ENCODE results near the gene MYH14. TPM values are rescaled to one million over a fixed set of nuclear protein-coding genes. Genes with fewer than 3 reads are reported as not detected.

Gene MYH14
- total and polyA plus RNA-seq, 2 of the 8 experiments (the other 6 are each of a cell fraction or from before 2014, with no cell fraction given), result 17.3 to 28.6 TPM

- Histone ChIP-seq H2BK12ac (ENCODE audit: low read depth, low read length) (no peak overlapping the region; the same call in 1 of the 2 replicates), H2BK120ac (replicated peaks; ENCODE audit: low read depth, low read length) (no peak overlapping the region), H3K23ac (ENCODE audit: insufficient read length) (no peak overlapping the region), H4K5ac (ENCODE audit: insufficient read length, low read depth, low read length) (no peak overlapping the region), H3K4ac (replicated peaks; ENCODE audit: insufficient read length, low read depth, low read length) (no peak overlapping the region), H2BK20ac (ENCODE audit: low read length) (no peak overlapping the region), H3K14ac (ENCODE audit: insufficient read length) (no peak overlapping the region), H3K18ac (ENCODE audit: extremely low read depth, low read length) (no peak overlapping the region), H3K9me3 (ENCODE audit: insufficient read depth in 2 of 2, low read depth in 1 of 2, low read length in 1 of 2) (peaks cover 17 to 18% of the 10 kb centered on the region in 2 experiments), H3K79me1 (ENCODE audit: low read depth, low read length) (no peaks in the 10 kb centered on the region), H4K91ac (replicated peaks; ENCODE audit: insufficient read length, low read length) (no peak overlapping the region), H2BK15ac (ENCODE audit: low read length) (no peak overlapping the region), H3K27me3 (replicated peaks in 1 of 4; ENCODE audit: control insufficient read depth in 3 of 4, extremely low read depth in 1 of 4, insufficient read depth in 3 of 4, low read length in 3 of 4) (no peaks in the 10 kb centered on the region), H3K4me1 (replicated peaks in 1 of 4; ENCODE audit: control insufficient read depth in 3 of 4, insufficient read depth in 4 of 4, low read length in 3 of 4) (peaks cover 0 to 3% (median 0%) of the 10 kb centered on the region in 4 experiments; a peak in 1 of 7 replicates), H2AFZ (ENCODE audit: low read length) (no peak overlapping the region), H2AK5ac (ENCODE audit: low read depth, low read length) (no peak overlapping the region), H2BK5ac (ENCODE audit: low read depth, low read length) (no peak overlapping the region), H3K9ac (replicated peaks in 1 of 4; ENCODE audit: extremely low read depth in 1 of 4, low read depth in 3 of 4, low read length in 3 of 4) (no peak overlapping the region), H4K8ac (ENCODE audit: extremely low read depth, insufficient read depth, low read length) (no peak overlapping the region), H3K36me3 (ENCODE audit: control insufficient read depth in 2 of 4, insufficient read depth in 4 of 4, low read length in 3 of 4) (peaks cover 2 to 27% (median 14%) of the 10 kb centered on the region in 4 experiments; a peak in 7 of 8 replicates), H3K56ac (replicated peaks; ENCODE audit: insufficient read length, low read depth, low read length) (no peak overlapping the region), H3K79me2 (ENCODE audit: control insufficient read depth in 1 of 2, insufficient read depth in 2 of 2, low read length in 2 of 2) (no peaks in the 10 kb centered on the region), H3K4me2 (ENCODE audit: insufficient read depth in 1 of 2, low read depth in 2 of 2, low read length in 2 of 2) (no peak overlapping the region), H3K27ac (ENCODE audit: low read depth, low read length) (no peak overlapping the region), H3K23me2 (ENCODE audit: low read depth, low read length) (no peaks in the 10 kb centered on the region), H4K20me1 (replicated peaks in 1 of 2; ENCODE audit: control insufficient read depth in 1 of 2, insufficient read depth in 2 of 2, low read length in 2 of 2) (no peaks in the 10 kb centered on the region), H3K4me3 (ENCODE audit: extremely low read depth in 1 of 4, insufficient read depth in 2 of 4, low read depth in 3 of 4, low read length in 4 of 4) (no peak overlapping the region)
- DNase-seq (ENCODE audit: low read depth in 1 of 2, low spot score in 2 of 2), result no peak
- FAIRE-seq, result no peak
- ChIA-PET CTCF (ENCODE audit: partially characterized antibody) (interaction anchor here (0.7 to 23.5 kb wide), 7 partner anchors 3 to 77 kb away, joined by 3 to 397 read pairs (median 3); no protein-coding TSS in a partner anchor), POLR2A (ENCODE audit: partially characterized antibody) (interaction anchor here (0.6 kb wide), 2 partner anchors 77 to 363 kb away, joined by 3 read pairs; no protein-coding TSS in a partner anchor)
- 82% methylated on average over 16 of the region's 16 CpGs; no CpG with 5 or more reads in 1 of the 2 experiments for WGBS, 2 experiments (ENCODE audit: extremely low coverage in 1 of 2, insufficient coverage in 1 of 2, insufficient read length in 1 of 2, insufficient replicate concordance in 2 of 2, low coverage in 1 of 2, low lambda C conversion rate in 2 of 2, missing lambda C conversion rate in 1 of 2)
- no peak for TF ChIP-seq TBP (IDR thresholded peaks at IDR 0.05; ENCODE audit: low read depth, low read length)
- TF ChIP-seq EZH2 (IDR thresholded peaks at IDR 0.05; ENCODE audit: low read depth, low read length, severe bottlenecking), result no peak
- no peak for TF ChIP-seq HDAC2 (IDR thresholded peaks at IDR 0.05; ENCODE audit: borderline replicate concordance in 1 of 2, low read depth in 2 of 2, low read length in 2 of 2)
- TF ChIP-seq, protein P1, sequence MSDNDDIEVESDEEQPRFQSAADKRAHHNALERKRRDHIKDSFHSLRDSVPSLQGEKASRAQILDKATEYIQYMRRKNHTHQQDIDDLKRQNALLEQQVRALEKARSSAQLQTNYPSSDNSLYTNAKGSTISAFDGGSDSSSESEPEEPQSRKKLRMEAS (IDR thresholded peaks at IDR 0.05), result no peak
- no peak for TF ChIP-seq CBX5 (IDR thresholded peaks at IDR 0.05; ENCODE audit: low read depth, low read length)
- no peak for TF ChIP-seq RFX5 (IDR thresholded peaks at IDR 0.05; ENCODE audit: borderline replicate concordance, low read depth, low read length)
- TF ChIP-seq CHD1 (IDR thresholded peaks at IDR 0.05; ENCODE audit: low read depth, low read length), result no peak
- no peak for TF ChIP-seq SP1 (IDR thresholded peaks at IDR 0.05; ENCODE audit: low read depth, low read length)
- no peak for TF ChIP-seq BACH1 (IDR thresholded peaks at IDR 0.05; ENCODE audit: low read length)
- TF ChIP-seq TAF1 (IDR thresholded peaks at IDR 0.05; ENCODE audit: low read depth, low read length), result no peak
- TF ChIP-seq EGR1 (IDR thresholded peaks at IDR 0.05; ENCODE audit: borderline replicate concordance, low read depth, low read length), result no peak
- TF ChIP-seq, protein P2, sequence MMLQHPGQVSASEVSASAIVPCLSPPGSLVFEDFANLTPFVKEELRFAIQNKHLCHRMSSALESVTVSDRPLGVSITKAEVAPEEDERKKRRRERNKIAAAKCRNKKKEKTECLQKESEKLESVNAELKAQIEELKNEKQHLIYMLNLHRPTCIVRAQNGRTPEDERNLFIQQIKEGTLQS (IDR thresholded peaks at IDR 0.05; ENCODE audit: insufficient read depth, low read depth, low read length), result no peak
- no peak for TF ChIP-seq CBX8 (IDR thresholded peaks at IDR 0.05; ENCODE audit: borderline replicate concordance, low read depth, low read length)
- TF ChIP-seq ZNF274 (IDR thresholded peaks at IDR 0.05; ENCODE audit: borderline replicate concordance, extremely low read depth, low read length), result no peak
These were observed 46.2 kb downstream of the MYH14 start for GRCh38 chr19:50249636-50250035.
